Measurements from ENCODE around the gene IMPDH2. TPM values are rescaled to one million over a fixed set of nuclear protein-coding genes. Genes with fewer than 3 reads are reported as not detected.
A peak's percentile ranks its signal among the peaks of the same experiment; 100 is the strongest.

IMPDH2 gene
- total and polyA plus RNA-seq, 2 of the 4 experiments (the other 2 are of a cell fraction): 190 to 296 TPM

GRCh38 chr3:49058011-49058410, 28.8 kb upstream of the IMPDH2 start:
- no peak overlapping the region for H4K5ac ChIP-seq (ENCODE audit: low read depth, low read length)
- TF ChIP-seq CTCF (conservative IDR thresholded peaks at IDR 0.05; ENCODE audit: low read depth, low read length): no peak
- TF ChIP-seq SMC3 (IDR thresholded peaks at IDR 0.05; ENCODE audit: low read depth, low read length): no peak
- no peak for TF ChIP-seq FOS (IDR thresholded peaks at IDR 0.05; ENCODE audit: low read depth, low read length)
- TF ChIP-seq BHLHE40 (IDR thresholded peaks at IDR 0.05; ENCODE audit: low read depth, low read length): no peak
- no peak for TF ChIP-seq ELK1 (IDR thresholded peaks at IDR 0.05; ENCODE audit: borderline replicate concordance, low read depth, low read length)
- no peak for TF ChIP-seq MAFK (IDR thresholded peaks at IDR 0.05; ENCODE audit: low read depth, low read length)
- no peak for TF ChIP-seq MXI1 (IDR thresholded peaks at IDR 0.05; ENCODE audit: borderline replicate concordance, low read depth, low read length)
- no peak; the same call in 1 of the 2 replicates for TF ChIP-seq CEBPB (IDR thresholded peaks at IDR 0.05; ENCODE audit: low read depth, low read length)
- no peak for TF ChIP-seq RCOR1 (IDR thresholded peaks at IDR 0.05; ENCODE audit: insufficient replicate concordance, low read length)
- TF ChIP-seq RAD21 (IDR thresholded peaks at IDR 0.05; ENCODE audit: low read length): no peak
- no peak overlapping the region for H2BK20ac ChIP-seq (ENCODE audit: low read depth, low read length)
- in situ Hi-C loops (cut with MboI; ENCODE audit: low sequenced_read_pairs) (no loop called here), dilution Hi-C loops (cut with HindIII; ENCODE audit: low sequenced_read_pairs, unreplicated experiment) (no loop called here), intact Hi-C loops (cut with micrococcal nuclease) (no loop called here)
- no peak overlapping the region for H3K23ac ChIP-seq (ENCODE audit: low read depth, low read length)
- peaks cover 42 to 68% of the 10 kb centered on the region in 2 experiments for H3K79me1 ChIP-seq (ENCODE audit: low read depth in 1 of 2, low read length in 2 of 2)
- no peak overlapping the region for H3K4me3 ChIP-seq (ENCODE audit: insufficient read depth, low read depth, low read length)
- H3K18ac ChIP-seq (ENCODE audit: low read depth, low read length): no peak overlapping the region
- H4K91ac ChIP-seq (ENCODE audit: insufficient read depth, low read depth, low read length): no peak overlapping the region
- 88% methylated on average over 3 of the region's 7 CpGs; no CpG with 5 or more reads in 1 of the 2 experiments for WGBS, 2 experiments (ENCODE audit: extremely low coverage in 2 of 2, insufficient read length in 1 of 2)
- H3K56ac ChIP-seq (ENCODE audit: extremely low read depth, insufficient read depth, low read length): no peak overlapping the region
- H3K27me3 ChIP-seq (ENCODE audit: control insufficient read depth, insufficient read depth, low read length): no peaks in the 10 kb centered on the region
- H4K8ac ChIP-seq (ENCODE audit: low read depth in 2 of 2, low read length in 2 of 2): no peak overlapping the region
- H3K4me1 ChIP-seq (ENCODE audit: control insufficient read depth, insufficient read depth, low read length): peaks cover 2% of the 10 kb centered on the region; the same call in 1 of the 2 replicates
- no peaks in the 10 kb centered on the region for H3K9me3 ChIP-seq (ENCODE audit: control insufficient read depth, insufficient read depth, low read length)
- H2BK120ac ChIP-seq (ENCODE audit: low read depth, low read length): no peak overlapping the region
- H3K4me2 ChIP-seq (ENCODE audit: low read depth, low read length): no peak overlapping the region
- H2BK5ac ChIP-seq (ENCODE audit: low read depth, low read length, poor library complexity, severe bottlenecking): no peak overlapping the region
- H2AFZ ChIP-seq (replicated peaks; ENCODE audit: low read length, poor library complexity): no peak overlapping the region
- peaks cover 33% of the 10 kb centered on the region for H3K36me3 ChIP-seq (ENCODE audit: control insufficient read depth, insufficient read depth, low read length)
- ATAC-seq (ENCODE audit: low read depth): no peak
- H2BK15ac ChIP-seq (ENCODE audit: low read depth, low read length): no peak overlapping the region
- no peak overlapping the region for H3K4ac ChIP-seq (ENCODE audit: low read depth, low read length)
- DNase-seq: no peak
- POLR2A ChIA-PET (ENCODE audit: unreplicated experiment): no interaction called here
- BruUV-seq (replicated peaks): no TSS peak
- CTCF ChIA-PET: interaction anchor here (0.6 kb wide), 2 partner anchors 10 to 36 kb away, joined by 3 to 6 read pairs; no protein-coding TSS in a partner anchor
- H2AK5ac ChIP-seq (ENCODE audit: low read depth, low read length): no peak overlapping the region
- no peak overlapping the region for H2AK9ac ChIP-seq (replicated peaks; ENCODE audit: low read depth, low read length, poor library complexity)
- peaks cover 7% of the 10 kb centered on the region; the same call in 1 of the 2 replicates for H4K20me1 ChIP-seq (ENCODE audit: insufficient read depth, low read length)
- peak overlapping the region; percentile 11; the same call in 1 of the 2 replicates for H3K9ac ChIP-seq (ENCODE audit: low read depth, low read length)
- H3K14ac ChIP-seq (replicated peaks; ENCODE audit: low read depth, low read length): no peak overlapping the region
- H3K9me1 ChIP-seq (ENCODE audit: insufficient read depth, low read length): peaks cover 18% of the 10 kb centered on the region
- H3K27ac ChIP-seq (ENCODE audit: insufficient read depth, low read length): no peak overlapping the region; the same call in 1 of the 2 replicates

All from IMR-90 (cell line).